ENCODE results near the gene LMNB1.

LMNB1 gene

DNA sequence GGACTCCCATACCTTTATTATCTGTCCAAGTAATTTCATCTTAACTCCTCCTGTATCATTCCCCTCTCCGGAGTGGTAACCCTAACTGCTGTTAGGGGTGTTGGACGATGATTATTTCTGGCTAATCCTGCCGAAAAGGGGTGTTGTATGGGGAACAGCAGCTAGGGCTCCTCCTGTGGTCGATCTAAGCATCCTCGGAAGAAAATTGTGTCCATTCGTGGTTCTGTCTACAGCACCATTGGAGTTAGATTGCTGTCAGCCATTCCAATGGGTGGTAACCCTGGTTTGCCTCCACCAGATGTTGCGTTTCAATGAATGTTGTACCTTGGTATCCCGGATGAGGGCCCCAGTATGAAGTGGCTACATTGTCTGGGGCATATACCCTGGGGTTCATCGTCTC is 35.6 kb upstream of the LMNB1 start:
- TF ChIP-seq GABPA (IDR thresholded peaks at IDR 0.05; ENCODE audit: low read depth) (no peak), SPI1 (IDR thresholded peaks at IDR 0.05; ENCODE audit: borderline replicate concordance, low read depth) (no peak), CTCF (IDR thresholded peaks at IDR 0.05; ENCODE audit: insufficient read depth, low read length) (no peak), POLR2AphosphoS5 (IDR thresholded peaks at IDR 0.05; ENCODE audit: low read depth) (no peak)
- TF ChIP-seq, protein P1, sequence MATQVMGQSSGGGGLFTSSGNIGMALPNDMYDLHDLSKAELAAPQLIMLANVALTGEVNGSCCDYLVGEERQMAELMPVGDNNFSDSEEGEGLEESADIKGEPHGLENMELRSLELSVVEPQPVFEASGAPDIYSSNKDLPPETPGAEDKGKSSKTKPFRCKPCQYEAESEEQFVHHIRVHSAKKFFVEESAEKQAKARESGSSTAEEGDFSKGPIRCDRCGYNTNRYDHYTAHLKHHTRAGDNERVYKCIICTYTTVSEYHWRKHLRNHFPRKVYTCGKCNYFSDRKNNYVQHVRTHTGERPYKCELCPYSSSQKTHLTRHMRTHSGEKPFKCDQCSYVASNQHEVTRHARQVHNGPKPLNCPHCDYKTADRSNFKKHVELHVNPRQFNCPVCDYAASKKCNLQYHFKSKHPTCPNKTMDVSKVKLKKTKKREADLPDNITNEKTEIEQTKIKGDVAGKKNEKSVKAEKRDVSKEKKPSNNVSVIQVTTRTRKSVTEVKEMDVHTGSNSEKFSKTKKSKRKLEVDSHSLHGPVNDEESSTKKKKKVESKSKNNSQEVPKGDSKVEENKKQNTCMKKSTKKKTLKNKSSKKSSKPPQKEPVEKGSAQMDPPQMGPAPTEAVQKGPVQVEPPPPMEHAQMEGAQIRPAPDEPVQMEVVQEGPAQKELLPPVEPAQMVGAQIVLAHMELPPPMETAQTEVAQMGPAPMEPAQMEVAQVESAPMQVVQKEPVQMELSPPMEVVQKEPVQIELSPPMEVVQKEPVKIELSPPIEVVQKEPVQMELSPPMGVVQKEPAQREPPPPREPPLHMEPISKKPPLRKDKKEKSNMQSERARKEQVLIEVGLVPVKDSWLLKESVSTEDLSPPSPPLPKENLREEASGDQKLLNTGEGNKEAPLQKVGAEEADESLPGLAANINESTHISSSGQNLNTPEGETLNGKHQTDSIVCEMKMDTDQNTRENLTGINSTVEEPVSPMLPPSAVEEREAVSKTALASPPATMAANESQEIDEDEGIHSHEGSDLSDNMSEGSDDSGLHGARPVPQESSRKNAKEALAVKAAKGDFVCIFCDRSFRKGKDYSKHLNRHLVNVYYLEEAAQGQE (IDR thresholded peaks at IDR 0.05; ENCODE audit: insufficient replicate concordance, low read depth): no peak
- DNase-seq (ENCODE audit: low read depth in 1 of 2, low spot score in 1 of 2): no peak
- Histone ChIP-seq H3K27ac (replicated peaks) (no peak overlapping the region), H3K4me3 (replicated peaks; ENCODE audit: insufficient read depth, low read length) (no peak overlapping the region), H3K27me3 (ENCODE audit: insufficient read depth, poor library complexity, severe bottlenecking) (no peaks in the 10 kb centered on the region)

DNA sequence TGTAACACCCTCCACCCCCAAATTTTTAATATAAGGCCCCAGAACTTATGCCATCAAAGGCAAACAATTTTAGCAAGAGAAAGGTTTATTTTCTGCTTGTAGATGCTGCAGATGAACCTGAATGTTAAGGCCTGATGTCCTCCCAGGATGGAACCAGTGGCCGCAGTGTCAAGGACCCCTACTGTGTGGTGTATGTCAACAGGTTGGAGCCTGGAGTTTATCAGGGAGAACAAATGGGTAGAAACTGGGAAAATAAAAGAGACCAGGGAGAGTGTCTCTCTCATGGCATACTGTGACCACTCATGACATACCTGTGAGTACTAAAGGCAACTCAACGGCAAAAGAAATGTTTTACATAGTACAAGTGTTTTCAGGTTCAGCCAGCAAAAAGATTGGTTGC is 34.5 kb upstream of the LMNB1 start:
- H3K4me3 ChIP-seq (replicated peaks; ENCODE audit: insufficient read depth, low read length): no peak overlapping the region
- no peak overlapping the region for H3K27ac ChIP-seq (replicated peaks)
- H3K27me3 ChIP-seq (ENCODE audit: insufficient read depth, poor library complexity, severe bottlenecking): no peaks in the 10 kb centered on the region
- no peak for DNase-seq (ENCODE audit: low read depth in 1 of 2, low spot score in 1 of 2)
- TF ChIP-seq, protein P1 (IDR thresholded peaks at IDR 0.05; ENCODE audit: insufficient replicate concordance, low read depth): no peak
- TF ChIP-seq POLR2AphosphoS5 (IDR thresholded peaks at IDR 0.05; ENCODE audit: low read depth): no peak
- no peak for TF ChIP-seq GABPA (IDR thresholded peaks at IDR 0.05; ENCODE audit: low read depth)
- no peak for TF ChIP-seq SPI1 (IDR thresholded peaks at IDR 0.05; ENCODE audit: borderline replicate concordance, low read depth)
- TF ChIP-seq CTCF (IDR thresholded peaks at IDR 0.05; ENCODE audit: insufficient read depth, low read length): no peak

GRCh38 chr5:126744836-126745235 is 32.1 kb upstream of the LMNB1 start:
- H3K27me3 ChIP-seq (ENCODE audit: insufficient read depth, poor library complexity, severe bottlenecking): no peaks in the 10 kb centered on the region
- no peak for DNase-seq (ENCODE audit: low read depth in 1 of 2, low spot score in 1 of 2)
- no peak overlapping the region for H3K4me3 ChIP-seq (replicated peaks; ENCODE audit: insufficient read depth, low read length)
- TF ChIP-seq, protein P1 (IDR thresholded peaks at IDR 0.05; ENCODE audit: insufficient replicate concordance, low read depth): no peak
- TF ChIP-seq GABPA (IDR thresholded peaks at IDR 0.05; ENCODE audit: low read depth) (no peak), SPI1 (IDR thresholded peaks at IDR 0.05; ENCODE audit: borderline replicate concordance, low read depth) (no peak), POLR2AphosphoS5 (IDR thresholded peaks at IDR 0.05; ENCODE audit: low read depth) (no peak), CTCF (IDR thresholded peaks at IDR 0.05; ENCODE audit: insufficient read depth, low read length) (no peak)
- no peak overlapping the region for H3K27ac ChIP-seq (replicated peaks)
